Smooth muscle cell of the brain vasculature (primary cell): Measurements from ENCODE around the gene NRARP.
"Not testable (repeated sequence)": the region's sequence is repeated elsewhere in the genome, so short reads cannot be mapped to it uniquely, and the experiment has no call there.

Experiments
- DNase-seq: peaks from one replicate; pipeline ENCODE4 v3.0.0-alpha.2; 2012; ENCODE audit warnings: low read depth, low spot score

The NRARP gene

GRCh38 chr9:137302118-137302448 is at the start of gene NRARP:
Gene NRARP (minus strand): TSS chr9:137302271. CDS start chr9:137301928, 343 bp downstream.
- DNase-seq, result no peak

- no peak for DNase-seq
Measured at GRCh38 chr9:137350696-137351584, 48.9 kb upstream of the NRARP start.

GRCh38 chr9:137349471-137350033 is 47.5 kb upstream of the NRARP start:
- DNase-seq, result no peak

GRCh38 chr9:137348769-137349470 is 46.8 kb upstream of the NRARP start:
- DNase-seq, result no peak

GRCh38 chr9:137347928-137348327 is 45.9 kb upstream of the NRARP start:
- DNase-seq, result no peak

GRCh38 chr9:137342482-137342881 is 40.4 kb upstream of the NRARP start:
- no peak for DNase-seq

GRCh38 chr9:137341227-137341626 is 39.2 kb upstream of the NRARP start:
- DNase-seq, result no peak

- not testable (repeated sequence) for DNase-seq
Measured at GRCh38 chr9:137339908-137340462, 37.9 kb upstream of the NRARP start.

GRCh38 chr9:137339045-137339907 is 37.2 kb upstream of the NRARP start:
- no peak for DNase-seq

- DNase-seq, result no peak
Measured at GRCh38 chr9:137336735-137337134, 34.7 kb upstream of the NRARP start.

GRCh38 chr9:137333016-137333671 is 31.1 kb upstream of the NRARP start:
- DNase-seq, result no peak

- no peak for DNase-seq
Measured at GRCh38 chr9:137331929-137332328, 29.9 kb upstream of the NRARP start.

GRCh38 chr9:137330689-137331088 is 28.6 kb upstream of the NRARP start:
- DNase-seq, result no peak

GRCh38 chr9:137329590-137329989 is 27.5 kb upstream of the NRARP start:
- not testable (repeated sequence) for DNase-seq

GRCh38 chr9:137327641-137328550 is 25.8 kb upstream of the NRARP start:
- not testable (repeated sequence) for DNase-seq

- no peak for DNase-seq
Measured at GRCh38 chr9:137326445-137327065, 24.5 kb upstream of the NRARP start.

GRCh38 chr9:137325799-137326198 is 23.7 kb upstream of the NRARP start:
- DNase-seq, result no peak

- no peak for DNase-seq
Measured at GRCh38 chr9:137325124-137325523, 23.1 kb upstream of the NRARP start.
